OCI-LY1 (cell line): Measurements from ENCODE around the gene FOXF2.

Source experiments
- EZH2 ChIP-seq: fragments of 200-600 bp; sonication (generic), shearing (Covaris generic); IDR thresholded peaks from 2 replicates; pipeline ENCODE4 v1.8.0; 2017; ENCODE audit warnings: borderline replicate concordance, mixed run types, mild to moderate bottlenecking, antibody characterized with exemption, low read length, moderate library complexity, mixed read lengths
- TF ChIP-seq, protein P1 (sequence below): fragments of 200-600 bp; sonication (generic), shearing (Covaris generic); IDR thresholded peaks from 2 replicates; pipeline ENCODE4 v1.5.1; 2017; ENCODE audit warnings: mild to moderate bottlenecking, antibody characterized with exemption, low read length, moderate library complexity, mixed read lengths

- TF ChIP-seq, protein P1, sequence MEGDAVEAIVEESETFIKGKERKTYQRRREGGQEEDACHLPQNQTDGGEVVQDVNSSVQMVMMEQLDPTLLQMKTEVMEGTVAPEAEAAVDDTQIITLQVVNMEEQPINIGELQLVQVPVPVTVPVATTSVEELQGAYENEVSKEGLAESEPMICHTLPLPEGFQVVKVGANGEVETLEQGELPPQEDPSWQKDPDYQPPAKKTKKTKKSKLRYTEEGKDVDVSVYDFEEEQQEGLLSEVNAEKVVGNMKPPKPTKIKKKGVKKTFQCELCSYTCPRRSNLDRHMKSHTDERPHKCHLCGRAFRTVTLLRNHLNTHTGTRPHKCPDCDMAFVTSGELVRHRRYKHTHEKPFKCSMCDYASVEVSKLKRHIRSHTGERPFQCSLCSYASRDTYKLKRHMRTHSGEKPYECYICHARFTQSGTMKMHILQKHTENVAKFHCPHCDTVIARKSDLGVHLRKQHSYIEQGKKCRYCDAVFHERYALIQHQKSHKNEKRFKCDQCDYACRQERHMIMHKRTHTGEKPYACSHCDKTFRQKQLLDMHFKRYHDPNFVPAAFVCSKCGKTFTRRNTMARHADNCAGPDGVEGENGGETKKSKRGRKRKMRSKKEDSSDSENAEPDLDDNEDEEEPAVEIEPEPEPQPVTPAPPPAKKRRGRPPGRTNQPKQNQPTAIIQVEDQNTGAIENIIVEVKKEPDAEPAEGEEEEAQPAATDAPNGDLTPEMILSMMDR, result no peak
- no peak for TF ChIP-seq EZH2
These were observed 12.7 kb upstream of the FOXF2 start for GRCh38 chr6:1376653-1377052.
